Right ventricle myocardium inferior (tissue), 1 donor: ENCODE data around the gene PPFIA4. TPM values are rescaled to one million over a fixed set of nuclear protein-coding genes. Genes with fewer than 3 reads are reported as not detected.

ENCODE experiments used
- total RNA-seq: library from RNA; stranded (reverse); fragmentation: NEBNext Ultra II Directional; extraction: Animal tissue kit (Norgen Biotek cat#: 25700); gene quantifications from one replicate; pipeline ENCODE4 v1.2.1, GENCODE V29; 2021
- donor health status: DM: no; HTN: yes; CAD: no; lungs with severe emphysema.

The PPFIA4 gene
- total RNA-seq, 1 donor from 2014 or later: 22.2 TPM

Other genes with a start within 250 kb of the PPFIA4 start
- 10.8 TPM for gene KDM5B, start 218.1 kb upstream of the PPFIA4 start, total RNA-seq
- gene PCAT6, start 215.5 kb upstream of the PPFIA4 start, total RNA-seq: 0.54 TPM
- 6.1 TPM for gene RABIF, start 137.3 kb upstream of the PPFIA4 start, total RNA-seq
- gene KLHL12, start 99.3 kb upstream of the PPFIA4 start, total RNA-seq: 19.3 TPM
- gene ADIPOR1, start 68.2 kb upstream of the PPFIA4 start, total RNA-seq: 85.8 TPM
- 134 TPM for gene CYB5R1, start 59.2 kb upstream of the PPFIA4 start, total RNA-seq
- 24.0 TPM for gene TMEM183A, start 19.1 kb upstream of the PPFIA4 start, total RNA-seq
- not detected for gene MYOG, start 59.5 kb downstream of the PPFIA4 start, total RNA-seq
- gene ADORA1, start 101.2 kb downstream of the PPFIA4 start, total RNA-seq: 19.0 TPM
- not detected for gene MYBPH, start 149.3 kb downstream of the PPFIA4 start, total RNA-seq
- gene CHI3L1, start 160.2 kb downstream of the PPFIA4 start, total RNA-seq: 0.46 TPM
- 0.51 TPM for gene CHIT1, start 203.2 kb downstream of the PPFIA4 start, total RNA-seq